T-helper 2 cell treated with Interferon-gamma antibody and Interleukin-4, amounts not matched to agents 100 ng/mL and 5 ng/mL, for 36 hours (primary cell): ENCODE data around the gene MARVELD1. TPM values are rescaled to one million over a fixed set of nuclear protein-coding genes. Genes with fewer than 3 reads are reported as not detected.

ENCODE experiments used
- total RNA-seq: library from RNA; stranded (reverse); gene quantifications from 2 replicates; pipeline ENCODE4 v1.2.3, GENCODE V29; 2022

MARVELD1 gene
- total RNA-seq, 1 donor from 2014 or later = 5.4 TPM

Other genes starting within 250 kb of the MARVELD1 start
- gene MMS19, start 215.3 kb upstream of the MARVELD1 start, total RNA-seq = 70.2 and 73.2 TPM in 2 replicates
- gene UBTD1, start 214.8 kb upstream of the MARVELD1 start, total RNA-seq = 0.61 and 0.77 TPM in 2 replicates
- gene ANKRD2, start 141.0 kb upstream of the MARVELD1 start, total RNA-seq = 0.36 and 0.52 TPM in 2 replicates
- gene HOGA1, start 129.3 kb upstream of the MARVELD1 start, total RNA-seq = not detected in 2 replicates
- not detected in 2 replicates for gene C10orf62, start 124.0 kb upstream of the MARVELD1 start, total RNA-seq
- gene MORN4, start 80.2 kb upstream of the MARVELD1 start, total RNA-seq = 1.2 and 1.3 TPM in 2 replicates
- gene PI4K2A, start 73.1 kb upstream of the MARVELD1 start, total RNA-seq = 10.9 and 11.9 TPM in 2 replicates
- 1.1 and 1.3 TPM in 2 replicates for gene AVPI1, start 26.5 kb upstream of the MARVELD1 start, total RNA-seq
- gene ZFYVE27, start 23.4 kb downstream of the MARVELD1 start, total RNA-seq = 33.8 and 33.9 TPM in 2 replicates
- gene SFRP5, start 58.3 kb downstream of the MARVELD1 start, total RNA-seq = not detected in 2 replicates
- 5.3 and 5.6 TPM in 2 replicates for gene GOLGA7B, start 136.1 kb downstream of the MARVELD1 start, total RNA-seq